Activated B cell treated with CpG ODN at 0.5 μM for 24 hours (primary cell): ENCODE results near the gene FPGS. TPM values are rescaled to one million over a fixed set of nuclear protein-coding genes. Genes with fewer than 3 reads are reported as not detected.

Experiments
- ATAC-seq: fragments of 200-7000 bp; cut with Tn5 transposase; one replicate; pipeline ENCODE4 v1.10.0; 2021; ENCODE audit warnings: low read depth, mild to moderate bottlenecking, moderate library complexity
- CTCF ChIA-PET: fragments of 350-600 bp; sonication (Branson Sonifier 250); formaldehyde crosslinking; loops from one replicate; lab custom pipeline; 2021; ENCODE audit warnings: antibody characterized with exemption; lab: Charles Lee
- POLR2A ChIA-PET: fragments of 350-600 bp; sonication (Branson Sonifier 250); formaldehyde crosslinking; loops from one replicate; lab custom pipeline; 2021; ENCODE audit warnings: antibody characterized with exemption; lab: Charles Lee
- DNase-seq: peaks from one replicate; pipeline ENCODE4 v3.0.0; 2022
- H3K27ac Mint-ChIP-seq: one replicate; pipeline ENCODE4 v1.8.0; 2020; ENCODE audit warnings: mixed read lengths
- H3K27me3 Mint-ChIP-seq: one replicate; pipeline ENCODE4 v1.8.0; 2021; ENCODE audit warnings: mixed read lengths
- H3K36me3 Mint-ChIP-seq: one replicate; pipeline ENCODE4 v1.8.0; 2021; ENCODE audit warnings: low read depth, mixed read lengths
- H3K4me1 Mint-ChIP-seq: one replicate; pipeline ENCODE4 v1.8.0; 2021; ENCODE audit warnings: mixed read lengths
- H3K4me3 Mint-ChIP-seq: one replicate; pipeline ENCODE4 v1.8.0; 2020; ENCODE audit warnings: mild to moderate bottlenecking, mixed read lengths
- H3K9me3 Mint-ChIP-seq: one replicate; pipeline ENCODE4 v1.8.0; 2020; ENCODE audit warnings: mixed read lengths
- CTCF ChIP-seq: fragments of 200-600 bp; IDR thresholded peaks from one replicate; pipeline ENCODE4 v1.8.0; 2022; ENCODE audit warnings: antibody characterized with exemption, mild to moderate bottlenecking
- intact Hi-C: fragments of 100-400 bp; cut with micrococcal nuclease; formaldehyde crosslinking; loops from one replicate; pipeline ENCODE4 v1.15.1; 2024
- total RNA-seq: library from RNA; stranded (reverse); gene quantifications from 2 replicates; pipeline ENCODE4 v1.2.3, GENCODE V29; 2022

FPGS gene
- total RNA-seq, 1 donor from 2014 or later: 135 TPM

- H3K27ac Mint-ChIP-seq: no peak overlapping the region
- H3K36me3 Mint-ChIP-seq: peaks cover 65% of the 10 kb centered on the region
- no peaks in the 10 kb centered on the region for H3K9me3 Mint-ChIP-seq
- no peak for ATAC-seq
- peaks cover 33% of the 10 kb centered on the region for H3K4me1 Mint-ChIP-seq
- ChIA-PET POLR2A (interaction anchor here (0.7 to 1.0 kb wide), 3 partner anchors 20 to 83 kb away, joined by 4 read pairs; no protein-coding TSS in a partner anchor), CTCF (no interaction called here)
- DNase-seq: no peak
- TF ChIP-seq CTCF: no peak
- no peak overlapping the region for H3K4me3 Mint-ChIP-seq
- intact Hi-C loops: no loop called here
- no peaks in the 10 kb centered on the region for H3K27me3 Mint-ChIP-seq
Measured at GRCh38 chr9:127791085-127791484, 11.6 kb upstream of the FPGS start.

GRCh38 chr9:127792417-127793031 is 10.2 kb upstream of the FPGS start:
- Mint-ChIP-seq H3K36me3 (peaks cover 54% of the 10 kb centered on the region), H3K4me3 (no peak overlapping the region)
- intact Hi-C loops: no loop called here

GRCh38 chr9:127793093-127793708 is 9.5 kb upstream of the FPGS start:
- Mint-ChIP-seq H3K9me3 (no peaks in the 10 kb centered on the region), H3K27ac (no peak overlapping the region), H3K4me3 (no peak overlapping the region), H3K36me3 (peaks cover 49% of the 10 kb centered on the region), H3K4me1 (peaks cover 37% of the 10 kb centered on the region), H3K27me3 (no peaks in the 10 kb centered on the region)
- intact Hi-C loops: no loop called here
- DNase-seq (no peak), ATAC-seq (no peak)
- ChIA-PET CTCF (interaction anchor here (3.0 kb wide), 1 partner anchor 58 kb away, joined by 11 read pairs; the partner anchor contains the start of gene TOR2A), POLR2A (interaction anchor here (0.5 to 2.1 kb wide), 9 partner anchors 8 to 899 kb away, joined by 3 to 12 read pairs (median 4); partner anchors contain the start of genes FPGS and ST6GALNAC4)
- no peak for TF ChIP-seq CTCF

More at GRCh38 chr9:127792417-127793031, 10.2 kb upstream of the FPGS start:
- Mint-ChIP-seq H3K9me3 (no peaks in the 10 kb centered on the region), H3K4me1 (peaks cover 36% of the 10 kb centered on the region), H3K27me3 (no peaks in the 10 kb centered on the region), H3K27ac (no peak overlapping the region)
- DNase-seq (no peak), ATAC-seq (no peak)
- ChIA-PET POLR2A (interaction anchor here (0.7 to 2.1 kb wide), 13 partner anchors 8 to 1333 kb away, joined by 3 to 12 read pairs (median 4); partner anchors contain the start of genes FPGS and ST6GALNAC4), CTCF (interaction anchor here (3.0 kb wide), 1 partner anchor 57 kb away, joined by 11 read pairs; the partner anchor contains the start of gene TOR2A)
- TF ChIP-seq CTCF: no peak

GRCh38 chr9:127794001-127794791 is 8.5 kb upstream of the FPGS start:
- Mint-ChIP-seq H3K4me1 (peaks cover 38% of the 10 kb centered on the region), H3K27me3 (no peaks in the 10 kb centered on the region), H3K27ac (no peak overlapping the region), H3K4me3 (no peak overlapping the region), H3K36me3 (peaks cover 39% of the 10 kb centered on the region), H3K9me3 (no peaks in the 10 kb centered on the region)
- intact Hi-C loops: no loop called here
- no peak for ATAC-seq
- ChIA-PET CTCF (interaction anchor here (3.0 kb wide), 1 partner anchor 59 kb away, joined by 11 read pairs; the partner anchor contains the start of gene TOR2A), POLR2A (no interaction called here)
- TF ChIP-seq CTCF: no peak
- DNase-seq: no peak
